ENCODE measurements around the gene PIM3.
A peak's percentile ranks its signal among the peaks of the same experiment; 100 is the strongest.

Gene PIM3

DNA sequence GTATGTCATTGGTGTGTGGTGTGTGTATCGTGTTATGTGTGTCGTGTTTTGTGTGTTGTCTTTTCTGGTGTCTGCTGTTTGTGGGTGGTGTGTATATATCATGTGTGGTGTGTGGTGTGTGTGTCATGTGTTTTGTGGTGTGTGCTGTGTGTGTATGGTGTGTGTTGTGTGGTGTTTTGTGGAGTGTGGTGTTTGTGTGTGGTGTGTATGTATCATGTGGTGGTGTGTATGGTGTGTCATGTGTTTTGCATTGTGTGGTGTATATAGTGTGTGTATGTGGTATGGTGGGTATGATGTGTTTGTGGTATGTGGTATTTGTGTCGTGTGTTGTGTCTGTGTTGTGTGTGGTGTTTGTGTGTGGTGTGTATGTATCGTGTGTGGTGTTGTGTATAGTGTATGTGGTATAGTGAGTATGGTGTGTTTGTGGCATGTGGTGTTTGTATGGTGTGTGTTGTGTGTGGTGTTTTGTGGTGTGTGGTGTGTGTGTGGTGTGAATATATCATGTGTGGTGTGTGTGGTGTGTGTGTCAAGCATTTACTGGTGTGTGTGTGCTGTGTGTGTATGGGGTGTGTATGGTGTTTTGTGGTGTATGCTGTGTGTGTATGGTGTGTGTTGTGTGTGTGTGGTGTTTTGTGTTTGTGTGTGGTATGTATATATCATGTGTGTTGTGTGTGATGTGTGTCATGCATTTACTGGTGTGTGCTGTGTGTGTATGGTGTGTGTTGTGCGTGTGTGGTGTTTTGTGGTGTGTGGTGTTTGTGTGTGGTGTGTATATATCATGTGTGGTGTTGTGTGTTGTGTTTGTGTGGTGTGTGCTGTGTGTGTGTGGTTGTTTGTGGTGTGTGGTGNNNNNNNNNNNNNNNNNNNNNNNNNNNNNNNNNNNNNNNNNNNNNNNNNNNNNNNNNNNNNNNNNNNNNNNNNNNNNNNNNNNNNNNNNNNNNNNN, 12.7 kb downstream of the PIM3 start:
- peaks cover 11% of the 10 kb centered on the region for H3F3A ChIP-seq (ENCODE audit: insufficient read depth, low read length)
- peaks cover 8% of the 10 kb centered on the region for H3K4me1 ChIP-seq (ENCODE audit: low read length)
- no peak overlapping the region for H3K9ac ChIP-seq (ENCODE audit: low read length)
- H3K36me3 ChIP-seq (replicated peaks; ENCODE audit: insufficient read depth, low read length), result no peaks in the 10 kb centered on the region
- TF ChIP-seq CTCF (IDR thresholded peaks at IDR 0.05; ENCODE audit: low read length) (no peak), EZH2 (optimal IDR thresholded peaks at IDR 0.05; ENCODE audit: low read depth, low read length) (no peak), EZH2phosphoT487 (IDR thresholded peaks at IDR 0.05; ENCODE audit: low read length) (no peak)
- H3K27me3 ChIP-seq (replicated peaks; ENCODE audit: insufficient read depth, low read length), result peaks cover 17% of the 10 kb centered on the region
- no peak overlapping the region for H3K4me3 ChIP-seq (ENCODE audit: low read length)
- H2AFZ ChIP-seq (ENCODE audit: low read length), result no peak overlapping the region
- H3K79me2 ChIP-seq (ENCODE audit: low read length), result no peaks in the 10 kb centered on the region
- no peaks in the 10 kb centered on the region for H3K9me2 ChIP-seq (replicated peaks; ENCODE audit: insufficient read depth, low read length)
- peak; percentile 3 for DNase-seq
- H3K4me2 ChIP-seq (ENCODE audit: low read depth, low read length), result no peak overlapping the region
- no peaks in the 10 kb centered on the region for H4K20me1 ChIP-seq (ENCODE audit: insufficient read depth, low read length)
- H3K27ac ChIP-seq (ENCODE audit: low read length), result no peak overlapping the region
- H3K9me3 ChIP-seq (replicated peaks; ENCODE audit: insufficient read depth, low read length), result no peaks in the 10 kb centered on the region

GRCh38 chr22:49975543-49976389, 15.2 kb downstream of the PIM3 start:
- Histone ChIP-seq H3K9ac (ENCODE audit: low read length) (no peak overlapping the region), H3K27me3 (replicated peaks; ENCODE audit: insufficient read depth, low read length) (peaks cover 24% of the 10 kb centered on the region), H3K4me1 (ENCODE audit: low read length) (peaks cover 4% of the 10 kb centered on the region; the same call in 1 of the 2 replicates), H3K9me2 (replicated peaks; ENCODE audit: insufficient read depth, low read length) (no peaks in the 10 kb centered on the region), H3K9me3 (replicated peaks; ENCODE audit: insufficient read depth, low read length) (no peaks in the 10 kb centered on the region), H2AFZ (ENCODE audit: low read length) (no peak overlapping the region), H3K27ac (ENCODE audit: low read length) (no peak overlapping the region), H3K4me2 (ENCODE audit: low read depth, low read length) (no peak overlapping the region), H3K36me3 (replicated peaks; ENCODE audit: insufficient read depth, low read length) (no peaks in the 10 kb centered on the region), H4K20me1 (ENCODE audit: insufficient read depth, low read length) (no peaks in the 10 kb centered on the region), H3F3A (ENCODE audit: insufficient read depth, low read length) (peaks cover 8% of the 10 kb centered on the region), H3K79me2 (ENCODE audit: low read length) (no peaks in the 10 kb centered on the region), H3K4me3 (ENCODE audit: low read length) (no peak overlapping the region)
- TF ChIP-seq EZH2phosphoT487 (IDR thresholded peaks at IDR 0.05; ENCODE audit: low read length), result no peak
- no peak for TF ChIP-seq CTCF (IDR thresholded peaks at IDR 0.05; ENCODE audit: low read length)
- no peak for TF ChIP-seq EZH2 (optimal IDR thresholded peaks at IDR 0.05; ENCODE audit: low read depth, low read length)
- DNase-seq, result no peak

- Histone ChIP-seq H3K4me2 (ENCODE audit: low read depth, low read length) (no peak overlapping the region), H2AFZ (ENCODE audit: low read length) (no peak overlapping the region), H3K4me1 (ENCODE audit: low read length) (no peaks in the 10 kb centered on the region), H3F3A (ENCODE audit: insufficient read depth, low read length) (peaks cover 8% of the 10 kb centered on the region), H3K79me2 (ENCODE audit: low read length) (no peaks in the 10 kb centered on the region), H4K20me1 (ENCODE audit: insufficient read depth, low read length) (no peaks in the 10 kb centered on the region), H3K27ac (ENCODE audit: low read length) (no peak overlapping the region), H3K9me2 (replicated peaks; ENCODE audit: insufficient read depth, low read length) (no peaks in the 10 kb centered on the region), H3K27me3 (replicated peaks; ENCODE audit: insufficient read depth, low read length) (peaks cover 20% of the 10 kb centered on the region), H3K36me3 (replicated peaks; ENCODE audit: insufficient read depth, low read length) (no peaks in the 10 kb centered on the region), H3K4me3 (ENCODE audit: low read length) (no peak overlapping the region), H3K9me3 (replicated peaks; ENCODE audit: insufficient read depth, low read length) (no peaks in the 10 kb centered on the region), H3K9ac (ENCODE audit: low read length) (no peak overlapping the region)
- no peak for DNase-seq
- TF ChIP-seq EZH2phosphoT487 (IDR thresholded peaks at IDR 0.05; ENCODE audit: low read length) (no peak), EZH2 (optimal IDR thresholded peaks at IDR 0.05; ENCODE audit: low read depth, low read length) (no peak), CTCF (IDR thresholded peaks at IDR 0.05; ENCODE audit: low read length) (no peak)
These were observed 16.0 kb downstream of the PIM3 start for GRCh38 chr22:49976439-49977175.

Measured in MM.1S (cell line).